ENCODE measurements around the gene MAEA.

The MAEA gene

GRCh38 chr4:1266881-1267763 is 22.6 kb upstream of the MAEA start:
- 91% methylated on average over 7 of the region's 9 CpGs for WGBS
- H3K4me1 ChIP-seq (ENCODE audit: insufficient read depth, low read length) = no peaks in the 10 kb centered on the region
- H3K27me3 ChIP-seq (ENCODE audit: insufficient read depth, low read length) = no peaks in the 10 kb centered on the region
- H3K27ac ChIP-seq (ENCODE audit: low read depth, low read length) = no peak overlapping the region
- H3K36me3 ChIP-seq (ENCODE audit: insufficient read depth, low read length) = no peaks in the 10 kb centered on the region
- H3K4me3 ChIP-seq (ENCODE audit: low read length) = no peak overlapping the region
- no peak overlapping the region for H3K9ac ChIP-seq (ENCODE audit: low read depth, low read length)
- peaks cover 14% of the 10 kb centered on the region for H3K9me3 ChIP-seq (ENCODE audit: insufficient read depth, low read depth, low read length)

- Histone ChIP-seq H3K9me3 (ENCODE audit: insufficient read depth, low read depth, low read length) (peaks cover 14% of the 10 kb centered on the region), H3K27ac (ENCODE audit: low read depth, low read length) (no peak overlapping the region), H3K27me3 (ENCODE audit: insufficient read depth, low read length) (no peaks in the 10 kb centered on the region), H3K4me3 (ENCODE audit: low read length) (no peak overlapping the region), H3K9ac (ENCODE audit: low read depth, low read length) (no peak overlapping the region), H3K4me1 (ENCODE audit: insufficient read depth, low read length) (no peaks in the 10 kb centered on the region), H3K36me3 (ENCODE audit: insufficient read depth, low read length) (no peaks in the 10 kb centered on the region)
These were observed 20.5 kb upstream of the MAEA start for GRCh38 chr4:1269209-1269608.

GRCh38 chr4:1271686-1272085 is 18.0 kb upstream of the MAEA start:
- H3K4me1 ChIP-seq (ENCODE audit: insufficient read depth, low read length) = no peaks in the 10 kb centered on the region
- WGBS = 92% methylated on average over 5 of the region's 5 CpGs
- no peak overlapping the region for H3K27ac ChIP-seq (ENCODE audit: low read depth, low read length)
- no peak overlapping the region for H3K9ac ChIP-seq (ENCODE audit: low read depth, low read length)
- no peaks in the 10 kb centered on the region for H3K27me3 ChIP-seq (ENCODE audit: insufficient read depth, low read length)
- H3K36me3 ChIP-seq (ENCODE audit: insufficient read depth, low read length) = no peaks in the 10 kb centered on the region
- H3K9me3 ChIP-seq (ENCODE audit: insufficient read depth, low read depth, low read length) = peaks cover 8% of the 10 kb centered on the region
- H3K4me3 ChIP-seq (ENCODE audit: low read length) = no peak overlapping the region

- Histone ChIP-seq H3K27ac (ENCODE audit: low read depth, low read length) (no peak overlapping the region), H3K4me3 (ENCODE audit: low read length) (no peak overlapping the region), H3K9ac (ENCODE audit: low read depth, low read length) (no peak overlapping the region), H3K36me3 (ENCODE audit: insufficient read depth, low read length) (no peaks in the 10 kb centered on the region), H3K9me3 (ENCODE audit: insufficient read depth, low read depth, low read length) (no peaks in the 10 kb centered on the region), H3K27me3 (ENCODE audit: insufficient read depth, low read length) (no peaks in the 10 kb centered on the region), H3K4me1 (ENCODE audit: insufficient read depth, low read length) (no peaks in the 10 kb centered on the region)
- 89% methylated on average over 9 of the region's 9 CpGs for WGBS
These were observed 14.8 kb upstream of the MAEA start for GRCh38 chr4:1274871-1275270.

GRCh38 chr4:1276984-1277383 is 12.7 kb upstream of the MAEA start:
- H3K4me3 ChIP-seq (ENCODE audit: low read length) = no peak overlapping the region
- no peaks in the 10 kb centered on the region for H3K9me3 ChIP-seq (ENCODE audit: insufficient read depth, low read depth, low read length)
- H3K9ac ChIP-seq (ENCODE audit: low read depth, low read length) = no peak overlapping the region
- no peaks in the 10 kb centered on the region for H3K36me3 ChIP-seq (ENCODE audit: insufficient read depth, low read length)
- H3K27me3 ChIP-seq (ENCODE audit: insufficient read depth, low read length) = no peaks in the 10 kb centered on the region
- H3K4me1 ChIP-seq (ENCODE audit: insufficient read depth, low read length) = no peaks in the 10 kb centered on the region
- WGBS = 85% methylated on average over 2 of the region's 2 CpGs
- no peak overlapping the region for H3K27ac ChIP-seq (ENCODE audit: low read depth, low read length)

- H3K27ac ChIP-seq (ENCODE audit: low read depth, low read length) = no peak overlapping the region
- 88% methylated on average over 15 of the region's 15 CpGs for whole genome bisulfite sequencing
- no peak overlapping the region for H3K9ac ChIP-seq (ENCODE audit: low read depth, low read length)
- no peaks in the 10 kb centered on the region for H3K36me3 ChIP-seq (ENCODE audit: insufficient read depth, low read length)
- no peaks in the 10 kb centered on the region for H3K27me3 ChIP-seq (ENCODE audit: insufficient read depth, low read length)
- no peak overlapping the region for H3K4me3 ChIP-seq (ENCODE audit: low read length)
- no peaks in the 10 kb centered on the region for H3K9me3 ChIP-seq (ENCODE audit: insufficient read depth, low read depth, low read length)
- H3K4me1 ChIP-seq (ENCODE audit: insufficient read depth, low read length) = no peaks in the 10 kb centered on the region
These were observed 11.7 kb upstream of the MAEA start for GRCh38 chr4:1277667-1278665.

GRCh38 chr4:1279253-1279652 is 10.4 kb upstream of the MAEA start:
- no peaks in the 10 kb centered on the region for H3K4me1 ChIP-seq (ENCODE audit: insufficient read depth, low read length)
- H3K36me3 ChIP-seq (ENCODE audit: insufficient read depth, low read length) = no peaks in the 10 kb centered on the region
- no peak overlapping the region for H3K4me3 ChIP-seq (ENCODE audit: low read length)
- no peaks in the 10 kb centered on the region for H3K9me3 ChIP-seq (ENCODE audit: insufficient read depth, low read depth, low read length)
- H3K9ac ChIP-seq (ENCODE audit: low read depth, low read length) = no peak overlapping the region
- 92% methylated on average over 10 of the region's 10 CpGs for WGBS
- H3K27ac ChIP-seq (ENCODE audit: low read depth, low read length) = no peak overlapping the region
- no peaks in the 10 kb centered on the region for H3K27me3 ChIP-seq (ENCODE audit: insufficient read depth, low read length)

GRCh38 chr4:1283711-1284110 is 6.0 kb upstream of the MAEA start:
- peaks cover 11% of the 10 kb centered on the region for H3K9me3 ChIP-seq (ENCODE audit: insufficient read depth, low read depth, low read length)
- H3K4me1 ChIP-seq (ENCODE audit: insufficient read depth, low read length) = no peaks in the 10 kb centered on the region
- 89% methylated on average over 8 of the region's 9 CpGs for WGBS
- no peak overlapping the region for H3K27ac ChIP-seq (ENCODE audit: low read depth, low read length)
- no peak overlapping the region for H3K9ac ChIP-seq (ENCODE audit: low read depth, low read length)
- no peaks in the 10 kb centered on the region for H3K27me3 ChIP-seq (ENCODE audit: insufficient read depth, low read length)
- no peaks in the 10 kb centered on the region for H3K36me3 ChIP-seq (ENCODE audit: insufficient read depth, low read length)
- H3K4me3 ChIP-seq (ENCODE audit: low read length) = no peak overlapping the region

GRCh38 chr4:1285151-1285789 is 4.4 kb upstream of the MAEA start:
- no peaks in the 10 kb centered on the region for H3K27me3 ChIP-seq (ENCODE audit: insufficient read depth, low read length)
- no peaks in the 10 kb centered on the region for H3K36me3 ChIP-seq (ENCODE audit: insufficient read depth, low read length)
- H3K4me1 ChIP-seq (ENCODE audit: insufficient read depth, low read length) = no peaks in the 10 kb centered on the region
- 81% methylated on average over 10 of the region's 11 CpGs for WGBS
- H3K27ac ChIP-seq (ENCODE audit: low read depth, low read length) = no peak overlapping the region
- no peak overlapping the region for H3K9ac ChIP-seq (ENCODE audit: low read depth, low read length)
- H3K4me3 ChIP-seq (ENCODE audit: low read length) = no peak overlapping the region
- peaks cover 11% of the 10 kb centered on the region for H3K9me3 ChIP-seq (ENCODE audit: insufficient read depth, low read depth, low read length)

GRCh38 chr4:1285790-1286553 is 3.7 kb upstream of the MAEA start:
- Histone ChIP-seq H3K27me3 (ENCODE audit: insufficient read depth, low read length) (no peaks in the 10 kb centered on the region), H3K9me3 (ENCODE audit: insufficient read depth, low read depth, low read length) (peaks cover 11% of the 10 kb centered on the region), H3K36me3 (ENCODE audit: insufficient read depth, low read length) (no peaks in the 10 kb centered on the region), H3K4me1 (ENCODE audit: insufficient read depth, low read length) (no peaks in the 10 kb centered on the region), H3K9ac (ENCODE audit: low read depth, low read length) (no peak overlapping the region), H3K4me3 (ENCODE audit: low read length) (no peak overlapping the region), H3K27ac (ENCODE audit: low read depth, low read length) (no peak overlapping the region)
- 89% methylated on average over 21 of the region's 21 CpGs for WGBS

Measured in HUES64 (cell line).